Stimulated activated CD4-positive, alpha-beta T cell treated with anti-CD3 and anti-CD28 coated beads, Interleukin-4, amount 100 ng/mL, for 48 hours (primary cell): Measurements from ENCODE around the gene C18orf54.
"Not testable (repeated sequence)": the region's sequence is repeated elsewhere in the genome, so short reads cannot be mapped to it uniquely, and the experiment has no call there.

Experiments
- DNase-seq, 2 donors: peaks; one replicate each; pipeline ENCODE4 v3.0.0-alpha.2; 2020; ENCODE audit warnings: low read depth in 2 of 2

Gene C18orf54

GRCh38 chr18:54357660-54358494 lies at the start of gene C18orf54, which contains the start of gene STARD6:
Gene C18orf54, plus strand, starts transcription at chr18:54357906. Its CDS starts 2,667 bp downstream, at chr18:54360573.
Gene STARD6, minus strand, starts transcription at chr18:54357858. Its CDS starts 3,285 bp downstream, at chr18:54354573.
- DNase-seq: peak; percentile 76 to 84

- DNase-seq: not testable (repeated sequence)
Observed at GRCh38 chr18:54309564-54309963, 48.1 kb upstream of the C18orf54 start.

GRCh38 chr18:54316071-54316820 lies 41.5 kb upstream of the C18orf54 start:
- DNase-seq: no peak

GRCh38 chr18:54323561-54323960 lies 34.1 kb upstream of the C18orf54 start:
- no peak for DNase-seq

- no peak for DNase-seq
Observed at GRCh38 chr18:54323970-54324369, 33.7 kb upstream of the C18orf54 start.

- no peak for DNase-seq
Observed at GRCh38 chr18:54327818-54328217, 29.9 kb upstream of the C18orf54 start.

GRCh38 chr18:54329787-54330186 lies 27.9 kb upstream of the C18orf54 start:
- DNase-seq: no peak

GRCh38 chr18:54330768-54331548 lies 26.7 kb upstream of the C18orf54 start:
- DNase-seq: no peak

GRCh38 chr18:54335638-54336173 lies 22.0 kb upstream of the C18orf54 start:
- no peak for DNase-seq

GRCh38 chr18:54338230-54338629 lies 19.5 kb upstream of the C18orf54 start:
- DNase-seq: no peak

GRCh38 chr18:54351186-54351585 lies 6.5 kb upstream of the C18orf54 start:
- no peak for DNase-seq

GRCh38 chr18:54357082-54357659 lies 535 bp upstream of the C18orf54 start:
- no peak for DNase-seq

- DNase-seq: no peak
Observed at GRCh38 chr18:54358495-54359040, 862 bp downstream of the C18orf54 start.

- no peak for DNase-seq
Observed at GRCh38 chr18:54359233-54359632, 1.5 kb downstream of the C18orf54 start.

- no peak for DNase-seq
Observed at GRCh38 chr18:54360406-54360805, 2.7 kb downstream of the C18orf54 start.

GRCh38 chr18:54378057-54378456 lies 20.4 kb downstream of the C18orf54 start:
- DNase-seq: no peak

- DNase-seq: no peak
Observed at GRCh38 chr18:54381640-54382039, 23.9 kb downstream of the C18orf54 start.

- DNase-seq: no peak
Observed at GRCh38 chr18:54382076-54382475, 24.4 kb downstream of the C18orf54 start.

GRCh38 chr18:54382733-54383252 lies 25.1 kb downstream of the C18orf54 start:
- no peak for DNase-seq

- DNase-seq: no peak
Observed at GRCh38 chr18:54386043-54386442, 28.3 kb downstream of the C18orf54 start.
